ENCODE measurements around the gene ZIC3. TPM values are rescaled to one million over a fixed set of nuclear protein-coding genes. Genes with fewer than 3 reads are reported as not detected.

Gene ZIC3
- not detected for total RNA-seq (2021; ENCODE audit: unreplicated experiment)
- polyA plus RNA-seq (2012), result not detected in 2 replicates
- not detected for Bru-seq, nascent RNA
- BruChase-seq, experiment 1, labeled RNA remaining after a 6-hour chase, result not detected
- BruChase-seq, experiment 2, labeled RNA remaining after a 2-hour chase, result not detected
- long read RNA-seq, result 0 reads

DNA sequence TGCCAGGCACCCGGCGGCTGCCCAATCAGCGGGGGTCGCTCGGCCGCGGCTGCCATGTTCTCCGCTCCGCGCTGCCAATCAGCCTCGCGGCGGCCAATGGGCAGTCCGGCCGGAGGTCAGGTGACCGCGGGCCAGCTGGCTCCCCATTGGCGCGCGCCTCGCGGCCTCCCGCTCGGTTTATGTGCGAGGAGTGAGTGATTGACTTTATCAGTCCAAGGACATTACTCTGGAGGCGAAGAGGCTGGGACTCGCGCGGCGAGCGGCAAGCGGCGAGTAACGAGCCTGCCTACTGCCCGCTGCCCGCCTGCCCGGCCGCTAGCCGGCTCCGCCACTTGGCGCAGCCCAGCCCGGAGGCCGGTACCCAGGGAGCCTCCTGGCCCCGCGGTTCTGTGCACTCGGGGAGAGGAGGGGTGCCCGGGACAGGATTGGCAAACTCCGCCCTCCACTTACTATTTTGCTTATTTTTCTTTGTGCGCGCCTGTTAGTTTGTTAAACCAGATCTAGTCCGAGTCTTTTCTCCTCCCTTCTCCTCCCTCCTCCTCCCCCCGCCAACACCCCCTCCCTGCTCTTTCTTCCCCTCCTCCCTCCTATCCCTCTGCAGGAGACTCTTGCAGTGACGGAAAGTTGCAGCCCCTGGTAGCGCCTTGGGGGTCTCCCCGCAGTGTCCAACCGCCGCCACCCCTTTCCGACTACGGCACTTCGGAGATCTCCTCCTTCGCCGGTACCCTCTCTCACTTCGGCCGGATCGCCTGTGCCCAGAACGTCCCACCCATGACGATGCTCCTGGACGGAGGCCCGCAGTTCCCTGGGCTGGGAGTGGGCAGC is at the start of gene ZIC3:
TSS of gene ZIC3 (plus strand) at position 207 of the 825 bp plus-strand sequence. CDS start at position 772, 565 bp downstream.
- H3K9ac ChIP-seq (ENCODE audit: low read length), result no peak within 1 kb of the TSS
- H3K79me2 ChIP-seq (ENCODE audit: insufficient read depth, low read length), result no peaks in the 10 kb centered on the region
- no peaks in the 10 kb centered on the region for H3K9me3 ChIP-seq (ENCODE audit: control insufficient read depth in 1 of 2, insufficient read depth in 1 of 2, low read depth in 1 of 2, low read length in 2 of 2)
- no peaks in the 10 kb centered on the region for H3K9me2 ChIP-seq (ENCODE audit: insufficient read depth)
- no peak for TF ChIP-seq POLR2AphosphoS5 (IDR thresholded peaks at IDR 0.05; ENCODE audit: low read depth, low read length)
- no peak for TF ChIP-seq TCF7L2 (IDR thresholded peaks at IDR 0.05; ENCODE audit: borderline replicate concordance, extremely low read depth, insufficient read depth, insufficient read length)
- TF ChIP-seq RAD21 (IDR thresholded peaks at IDR 0.05; ENCODE audit: low read depth), result no peak
- TF ChIP-seq SP1 (IDR thresholded peaks at IDR 0.05; ENCODE audit: low read depth), result no peak
- TF ChIP-seq, protein P1, sequence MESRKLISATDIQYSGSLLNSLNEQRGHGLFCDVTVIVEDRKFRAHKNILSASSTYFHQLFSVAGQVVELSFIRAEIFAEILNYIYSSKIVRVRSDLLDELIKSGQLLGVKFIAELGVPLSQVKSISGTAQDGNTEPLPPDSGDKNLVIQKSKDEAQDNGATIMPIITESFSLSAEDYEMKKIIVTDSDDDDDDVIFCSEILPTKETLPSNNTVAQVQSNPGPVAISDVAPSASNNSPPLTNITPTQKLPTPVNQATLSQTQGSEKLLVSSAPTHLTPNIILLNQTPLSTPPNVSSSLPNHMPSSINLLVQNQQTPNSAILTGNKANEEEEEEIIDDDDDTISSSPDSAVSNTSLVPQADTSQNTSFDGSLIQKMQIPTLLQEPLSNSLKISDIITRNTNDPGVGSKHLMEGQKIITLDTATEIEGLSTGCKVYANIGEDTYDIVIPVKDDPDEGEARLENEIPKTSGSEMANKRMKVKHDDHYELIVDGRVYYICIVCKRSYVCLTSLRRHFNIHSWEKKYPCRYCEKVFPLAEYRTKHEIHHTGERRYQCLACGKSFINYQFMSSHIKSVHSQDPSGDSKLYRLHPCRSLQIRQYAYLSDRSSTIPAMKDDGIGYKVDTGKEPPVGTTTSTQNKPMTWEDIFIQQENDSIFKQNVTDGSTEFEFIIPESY (IDR thresholded peaks at IDR 0.05; ENCODE audit: extremely low read depth, insufficient replicate concordance, low read length), result no peak
- TF ChIP-seq FOSL1 (IDR thresholded peaks at IDR 0.05; ENCODE audit: low read depth), result no peak
- no peak for TF ChIP-seq EZH2 (IDR thresholded peaks at IDR 0.05)
- TF ChIP-seq JUND (IDR thresholded peaks at IDR 0.05), result no peak
- TF ChIP-seq EGR1 (IDR thresholded peaks at IDR 0.05; ENCODE audit: low read depth), result no peak
- no peak for TF ChIP-seq YY1 (IDR thresholded peaks at IDR 0.05; ENCODE audit: extremely low read depth, insufficient replicate concordance, low read depth, low read length)
- TF ChIP-seq, protein P2, sequence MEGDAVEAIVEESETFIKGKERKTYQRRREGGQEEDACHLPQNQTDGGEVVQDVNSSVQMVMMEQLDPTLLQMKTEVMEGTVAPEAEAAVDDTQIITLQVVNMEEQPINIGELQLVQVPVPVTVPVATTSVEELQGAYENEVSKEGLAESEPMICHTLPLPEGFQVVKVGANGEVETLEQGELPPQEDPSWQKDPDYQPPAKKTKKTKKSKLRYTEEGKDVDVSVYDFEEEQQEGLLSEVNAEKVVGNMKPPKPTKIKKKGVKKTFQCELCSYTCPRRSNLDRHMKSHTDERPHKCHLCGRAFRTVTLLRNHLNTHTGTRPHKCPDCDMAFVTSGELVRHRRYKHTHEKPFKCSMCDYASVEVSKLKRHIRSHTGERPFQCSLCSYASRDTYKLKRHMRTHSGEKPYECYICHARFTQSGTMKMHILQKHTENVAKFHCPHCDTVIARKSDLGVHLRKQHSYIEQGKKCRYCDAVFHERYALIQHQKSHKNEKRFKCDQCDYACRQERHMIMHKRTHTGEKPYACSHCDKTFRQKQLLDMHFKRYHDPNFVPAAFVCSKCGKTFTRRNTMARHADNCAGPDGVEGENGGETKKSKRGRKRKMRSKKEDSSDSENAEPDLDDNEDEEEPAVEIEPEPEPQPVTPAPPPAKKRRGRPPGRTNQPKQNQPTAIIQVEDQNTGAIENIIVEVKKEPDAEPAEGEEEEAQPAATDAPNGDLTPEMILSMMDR (IDR thresholded peaks at IDR 0.05 in 2 of 3, conservative IDR thresholded peaks at IDR 0.05 in 1 of 3; ENCODE audit: borderline replicate concordance in 1 of 3, insufficient read depth in 1 of 3, low read depth in 2 of 3, low read length in 2 of 3), result no peak
- no peak for TF ChIP-seq ZNF274 (IDR thresholded peaks at IDR 0.05; ENCODE audit: low read depth, low read length)
- TF ChIP-seq, protein P3, sequence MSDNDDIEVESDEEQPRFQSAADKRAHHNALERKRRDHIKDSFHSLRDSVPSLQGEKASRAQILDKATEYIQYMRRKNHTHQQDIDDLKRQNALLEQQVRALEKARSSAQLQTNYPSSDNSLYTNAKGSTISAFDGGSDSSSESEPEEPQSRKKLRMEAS (IDR thresholded peaks at IDR 0.05), result no peak
- no TSS peak for BruUV-seq (replicated peaks)
- RAD21 ChIA-PET (ENCODE audit: low non-redundant PET in 1 of 2, low total read pairs in 2 of 2, uncharacterized antibody in 2 of 2, unreplicated experiment in 2 of 2), result no interaction called here
- intact Hi-C loops (cut with micrococcal nuclease), result no loop called here
- no peak within 1 kb of the TSS for H2AFZ ChIP-seq (ENCODE audit: low read depth, low read length, poor library complexity, severe bottlenecking)
- H3K36me3 ChIP-seq (ENCODE audit: control insufficient read depth in 1 of 2, insufficient read depth in 2 of 2, low read length in 2 of 2), result no peaks in the 10 kb centered on the region
- no peak within 1 kb of the TSS for H3K4me2 ChIP-seq (ENCODE audit: low read length)
- CTCF ChIA-PET, result no interaction called here
- POLR2A ChIA-PET, result no interaction called here
- no peak for DNase-seq (ENCODE audit: low read depth, low spot score)
- ATAC-seq, result no peak
- H3K27me3 ChIP-seq (ENCODE audit: insufficient read depth, low read length), result no peaks in the 10 kb centered on the region
- no peak within 1 kb of the TSS for H3K4me3 ChIP-seq (replicated peaks in 1 of 2; ENCODE audit: low read depth in 1 of 2, low read length in 2 of 2)
- no peaks in the 10 kb centered on the region for H3K4me1 ChIP-seq (ENCODE audit: control insufficient read depth in 1 of 2, insufficient read depth in 2 of 2, low read length in 2 of 2)
- H4K20me1 ChIP-seq (ENCODE audit: insufficient read depth), result no peaks in the 10 kb centered on the region
- no peak within 1 kb of the TSS for H3K27ac ChIP-seq (ENCODE audit: low read depth, low read length)

Data from HCT116 (cell line).